Muscle layer of duodenum (tissue), 2 donors: Measurements from ENCODE around the gene RYR2.
"Not testable (repeated sequence)": the region's sequence is repeated elsewhere in the genome, so short reads cannot be mapped to it uniquely, and the experiment has no call there.

Source experiments
- H3K27ac ChIP-seq: one replicate; pipeline ENCODE4 v1.7.0; 2013; ENCODE audit warnings: mild to moderate bottlenecking, low read length
- H3K27me3 ChIP-seq: one replicate; pipeline ENCODE4 v1.7.0; 2013; ENCODE audit warnings: low read depth, mild to moderate bottlenecking, control low read depth, low read length
- H3K36me3 ChIP-seq, 2 donors: one replicate each; pipeline ENCODE4 v1.7.0; 2013; ENCODE audit warnings: low read length in 2 of 2, control low read depth in 1 of 2, mild to moderate bottlenecking in 1 of 2; ENCODE audit not compliant: insufficient read depth in 2 of 2, control insufficient read depth in 1 of 2
- H3K4me1 ChIP-seq, 2 donors: one replicate each; pipeline ENCODE4 v1.7.0; 2013; ENCODE audit warnings: low read length in 2 of 2, mild to moderate bottlenecking in 2 of 2, control low read depth in 1 of 2, moderate library complexity in 1 of 2; ENCODE audit not compliant: insufficient read depth in 2 of 2, control insufficient read depth in 1 of 2
- H3K4me3 ChIP-seq, 2 donors: one replicate each; pipeline ENCODE4 v1.7.0; 2013; ENCODE audit warnings: low read length in 2 of 2, low read depth in 1 of 2, mild to moderate bottlenecking in 1 of 2
- H3K9me3 ChIP-seq, 2 donors: one replicate each; pipeline ENCODE4 v1.7.0; 2013; ENCODE audit warnings: low read length in 2 of 2, control low read depth in 1 of 2, mild to moderate bottlenecking in 1 of 2; ENCODE audit not compliant: control insufficient read depth in 1 of 2
- donor health status: healthy.

The RYR2 gene

GRCh38 chr1:237119091-237119490 lies 77.1 kb downstream of the RYR2 start:
- Histone ChIP-seq H3K4me3 (no peak overlapping the region), H3K27ac (no peak overlapping the region), H3K36me3 (no peaks in the 10 kb centered on the region), H3K4me1 (no peaks in the 10 kb centered on the region), H3K27me3 (no peaks in the 10 kb centered on the region), H3K9me3 (no peaks in the 10 kb centered on the region)

GRCh38 chr1:237120683-237121082 lies 78.7 kb downstream of the RYR2 start:
- Histone ChIP-seq H3K27me3 (no peaks in the 10 kb centered on the region), H3K36me3 (no peaks in the 10 kb centered on the region), H3K4me1 (no peaks in the 10 kb centered on the region), H3K9me3 (no peaks in the 10 kb centered on the region), H3K27ac (no peak overlapping the region), H3K4me3 (no peak overlapping the region)

- Histone ChIP-seq H3K36me3 (no peaks in the 10 kb centered on the region), H3K4me3 (no peak overlapping the region), H3K27me3 (no peaks in the 10 kb centered on the region), H3K4me1 (no peaks in the 10 kb centered on the region), H3K9me3 (no peaks in the 10 kb centered on the region), H3K27ac (no peak overlapping the region)
Measured at GRCh38 chr1:237124856-237125462, 83.0 kb downstream of the RYR2 start.

- Histone ChIP-seq H3K27me3 (no peaks in the 10 kb centered on the region), H3K4me1 (no peaks in the 10 kb centered on the region), H3K27ac (no peak overlapping the region), H3K36me3 (no peaks in the 10 kb centered on the region), H3K9me3 (peaks cover 0 to 6% of the 10 kb centered on the region in 2 donors), H3K4me3 (no peak overlapping the region)
Measured at GRCh38 chr1:237126180-237126579, 84.2 kb downstream of the RYR2 start.

- not testable (repeated sequence) for H3K4me1 ChIP-seq, H3K27ac ChIP-seq, H3K4me3 ChIP-seq, H3K27me3 ChIP-seq, H3K36me3 ChIP-seq, H3K9me3 ChIP-seq
Measured at GRCh38 chr1:237127301-237127700, 85.3 kb downstream of the RYR2 start.

GRCh38 chr1:237133921-237134320 lies 91.9 kb downstream of the RYR2 start:
- Histone ChIP-seq H3K4me3 (no peak overlapping the region), H3K27me3 (no peaks in the 10 kb centered on the region), H3K36me3 (no peaks in the 10 kb centered on the region), H3K4me1 (no peaks in the 10 kb centered on the region), H3K9me3 (peaks cover 7% of the 10 kb centered on the region in 2 donors), H3K27ac (no peak overlapping the region)

GRCh38 chr1:237134929-237135328 lies 92.9 kb downstream of the RYR2 start:
- H3K27me3 ChIP-seq, result no peaks in the 10 kb centered on the region
- H3K9me3 ChIP-seq, result peaks cover 7% of the 10 kb centered on the region in 2 donors
- no peak overlapping the region for H3K27ac ChIP-seq
- H3K4me1 ChIP-seq, result no peaks in the 10 kb centered on the region
- no peak overlapping the region for H3K4me3 ChIP-seq
- no peaks in the 10 kb centered on the region for H3K36me3 ChIP-seq

- Histone ChIP-seq H3K4me1 (peaks cover 0 to 7% of the 10 kb centered on the region in 2 donors), H3K27ac (no peak overlapping the region), H3K36me3 (no peaks in the 10 kb centered on the region), H3K9me3 (no peaks in the 10 kb centered on the region), H3K27me3 (no peaks in the 10 kb centered on the region), H3K4me3 (no peak overlapping the region)
Measured at GRCh38 chr1:237138551-237138950, 96.6 kb downstream of the RYR2 start.

- Histone ChIP-seq H3K4me1 (peaks cover 0 to 7% of the 10 kb centered on the region in 2 donors), H3K27me3 (no peaks in the 10 kb centered on the region), H3K36me3 (no peaks in the 10 kb centered on the region), H3K9me3 (no peaks in the 10 kb centered on the region), H3K4me3 (no peak overlapping the region), H3K27ac (no peak overlapping the region)
Measured at GRCh38 chr1:237139732-237140131, 97.7 kb downstream of the RYR2 start.

- H3K4me1 ChIP-seq, result peaks cover 0 to 7% of the 10 kb centered on the region in 2 donors
- H3K9me3 ChIP-seq, result no peaks in the 10 kb centered on the region
- no peak overlapping the region for H3K27ac ChIP-seq
- H3K36me3 ChIP-seq, result no peaks in the 10 kb centered on the region
- H3K27me3 ChIP-seq, result no peaks in the 10 kb centered on the region
- H3K4me3 ChIP-seq, result no peak overlapping the region
Measured at GRCh38 chr1:237140986-237141385, 99.0 kb downstream of the RYR2 start.

- Histone ChIP-seq H3K27ac (peak overlapping the region; percentile 25), H3K27me3 (no peaks in the 10 kb centered on the region), H3K9me3 (no peaks in the 10 kb centered on the region), H3K4me1 (peaks cover 0 to 10% of the 10 kb centered on the region in 2 donors), H3K36me3 (no peaks in the 10 kb centered on the region), H3K4me3 (no peak overlapping the region)
Measured at GRCh38 chr1:237141502-237141901, 99.5 kb downstream of the RYR2 start.
